ENCODE results near the gene MYO1D.

MYO1D gene

DNA sequence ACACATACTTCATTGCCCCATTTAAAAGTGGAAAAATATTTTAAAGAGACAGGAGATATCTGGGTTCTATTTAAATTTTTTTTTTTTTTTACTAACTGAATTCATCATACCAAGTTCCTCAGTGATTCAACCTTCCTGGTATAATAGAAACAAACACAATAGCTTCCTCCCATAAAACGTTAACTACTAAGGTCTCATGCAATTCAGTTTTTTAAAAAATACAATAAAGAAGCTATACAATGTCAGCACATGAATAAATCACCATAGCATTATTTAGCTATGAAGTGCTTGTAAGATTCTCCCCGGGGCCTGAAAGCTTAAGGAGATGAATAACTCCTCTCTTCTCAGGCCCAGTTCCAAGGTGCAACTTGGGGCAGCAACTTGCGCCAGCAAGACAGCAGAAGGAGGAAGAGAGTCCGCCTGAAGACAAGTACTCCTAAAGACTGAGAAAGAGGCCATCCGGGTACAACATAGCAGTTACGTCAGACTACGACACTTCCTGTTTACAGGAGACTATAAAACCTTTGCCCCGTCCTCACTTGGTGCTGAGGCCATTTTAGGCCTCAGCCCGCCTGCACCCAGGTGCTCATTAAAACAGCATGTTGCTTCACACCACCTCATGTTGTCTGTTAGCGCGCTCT, 81.5 kb downstream of the MYO1D start:
- no peak for DNase-seq (ENCODE audit: low read depth, low spot score)
- H3K4me3 ChIP-seq (ENCODE audit: low read length): no peak overlapping the region

DNA sequence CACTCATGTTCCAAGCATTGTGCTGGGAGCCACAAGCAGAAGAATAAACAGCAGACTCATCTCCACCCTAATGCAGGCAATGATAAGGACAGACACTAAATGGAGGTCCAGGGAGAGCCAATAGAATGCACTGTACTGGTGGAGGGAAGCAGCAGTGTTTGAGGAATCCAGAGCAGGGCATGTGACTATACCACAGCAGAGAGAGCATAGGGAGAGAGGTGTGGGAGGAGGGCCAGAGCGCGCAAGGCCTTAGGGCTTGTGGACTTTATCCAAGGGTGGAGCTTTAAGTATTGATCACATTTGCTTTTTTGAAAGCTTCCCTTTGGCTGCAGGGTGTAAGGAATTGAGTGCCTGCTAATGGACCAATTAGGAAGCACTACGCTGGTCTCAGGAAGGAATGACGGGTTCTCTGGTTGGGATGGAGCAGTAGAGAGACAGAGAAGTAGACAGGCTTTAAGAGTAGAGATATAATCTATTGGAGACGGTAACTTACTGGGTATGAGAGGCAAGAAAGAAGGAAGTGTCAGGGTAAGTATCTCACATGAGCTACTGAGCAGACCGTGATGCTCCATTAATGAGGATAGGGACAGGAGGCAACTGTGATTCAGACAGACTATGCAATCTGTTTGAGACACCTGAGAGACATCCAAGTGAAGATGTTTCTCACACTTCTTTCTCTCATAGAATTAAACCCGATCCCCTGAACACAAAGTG, 82.2 kb downstream of the MYO1D start:
- DNase-seq (ENCODE audit: low read depth, low spot score): no peak

GRCh38 chr17:32793841-32794240, 83.1 kb downstream of the MYO1D start:
- DNase-seq (ENCODE audit: low read depth, low spot score): no peak
- no peak overlapping the region for H3K4me3 ChIP-seq (ENCODE audit: low read length)

More for the DNA sequence above, 82.2 kb downstream of the MYO1D start:
- no peak overlapping the region for H3K4me3 ChIP-seq (ENCODE audit: low read length)

DNA sequence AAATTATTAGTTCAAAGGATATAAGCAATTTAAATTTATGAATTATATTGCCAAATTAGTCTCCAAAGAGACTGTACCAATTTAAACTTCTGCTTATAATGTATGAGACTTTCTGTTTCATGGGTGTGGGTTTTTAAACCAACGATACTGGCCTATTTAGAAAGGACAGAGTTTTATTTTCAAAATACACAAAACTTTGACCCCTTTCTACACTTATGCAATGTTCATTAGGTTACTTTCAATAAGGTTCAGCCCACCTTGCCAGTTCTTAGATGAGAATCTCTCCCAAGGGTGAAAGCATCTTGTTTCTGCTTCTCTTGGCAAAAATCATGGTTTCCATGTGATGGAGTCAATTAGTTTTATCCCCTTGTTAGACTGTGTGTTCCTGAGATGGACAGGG, 84.7 kb downstream of the MYO1D start:
- no peak overlapping the region for H3K4me3 ChIP-seq (ENCODE audit: low read length)
- no peak for DNase-seq (ENCODE audit: low read depth, low spot score)

DNA sequence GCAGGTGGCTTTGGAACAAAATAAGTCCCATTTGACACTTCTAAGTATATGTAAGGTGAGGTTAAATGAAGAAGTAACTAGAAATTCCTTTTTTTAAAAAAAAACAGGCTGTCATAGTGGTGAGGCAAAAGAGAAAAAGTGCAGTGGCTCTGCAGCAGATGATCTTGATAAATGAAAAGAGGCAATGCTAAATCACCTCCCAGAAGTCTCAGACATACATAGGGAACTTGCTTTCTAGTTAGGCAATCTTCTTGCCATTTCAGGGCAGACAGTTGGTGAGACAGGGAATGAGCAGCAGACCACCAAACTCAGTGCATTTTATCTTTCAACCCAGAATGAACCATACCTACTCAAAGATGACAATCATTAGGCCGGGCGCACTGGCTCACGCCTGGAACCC, 90.8 kb downstream of the MYO1D start:
- H3K4me3 ChIP-seq (ENCODE audit: low read length): no peak overlapping the region
- DNase-seq (ENCODE audit: low read depth, low spot score): no peak

GRCh38 chr17:32784113-32784512, 92.8 kb downstream of the MYO1D start:
- no peak overlapping the region for H3K4me3 ChIP-seq (ENCODE audit: low read length)
- DNase-seq (ENCODE audit: low read depth, low spot score): no peak

- DNase-seq (ENCODE audit: low read depth, low spot score): peak; percentile 61
- H3K4me3 ChIP-seq (ENCODE audit: low read length): no peak overlapping the region
Observed at GRCh38 chr17:32783602-32784001, 93.3 kb downstream of the MYO1D start.

DNA sequence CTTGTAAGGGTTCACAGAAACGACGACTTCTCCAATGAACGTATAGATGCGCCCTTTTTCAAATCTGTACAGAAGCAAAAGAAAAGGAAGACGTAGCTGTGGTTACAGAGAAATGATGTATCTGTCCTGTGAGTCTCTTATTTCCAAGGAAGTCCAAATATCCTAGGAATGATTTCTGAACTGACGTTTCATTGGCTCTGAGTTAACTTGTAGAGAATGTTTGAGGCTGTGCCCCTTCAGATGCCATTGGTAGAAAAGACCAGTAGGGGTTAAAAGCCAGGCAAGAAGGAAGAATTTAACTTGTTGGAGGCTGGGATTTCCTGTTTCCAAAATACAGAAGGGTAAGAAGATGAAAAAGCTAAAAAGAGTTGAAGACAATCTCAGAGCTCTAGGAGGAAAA, 96.2 kb downstream of the MYO1D start:
- no peak for DNase-seq (ENCODE audit: low read depth, low spot score)
- H3K4me3 ChIP-seq (ENCODE audit: low read length): no peak overlapping the region

DNA sequence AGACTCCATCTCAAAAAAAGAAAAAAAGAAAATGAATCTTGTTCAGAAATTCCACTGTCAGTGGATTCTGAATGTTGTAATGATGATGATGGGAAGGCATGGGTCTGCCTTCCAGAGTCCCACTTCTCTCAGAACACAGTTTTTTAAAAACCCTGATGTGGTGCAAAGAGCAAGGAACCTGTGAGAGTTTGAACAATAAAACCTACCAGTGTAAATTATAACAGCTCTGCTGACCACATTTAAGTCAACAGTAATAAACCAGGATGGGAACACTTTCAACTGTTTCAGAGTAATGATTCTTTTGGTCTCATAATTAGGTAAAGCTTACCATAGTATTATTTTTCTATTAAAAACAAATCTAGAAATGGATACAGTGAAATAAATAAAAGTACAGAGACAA, 99.0 kb downstream of the MYO1D start:
- H3K4me3 ChIP-seq (ENCODE audit: low read length): no peak overlapping the region
- no peak for DNase-seq (ENCODE audit: low read depth, low spot score)

DNA sequence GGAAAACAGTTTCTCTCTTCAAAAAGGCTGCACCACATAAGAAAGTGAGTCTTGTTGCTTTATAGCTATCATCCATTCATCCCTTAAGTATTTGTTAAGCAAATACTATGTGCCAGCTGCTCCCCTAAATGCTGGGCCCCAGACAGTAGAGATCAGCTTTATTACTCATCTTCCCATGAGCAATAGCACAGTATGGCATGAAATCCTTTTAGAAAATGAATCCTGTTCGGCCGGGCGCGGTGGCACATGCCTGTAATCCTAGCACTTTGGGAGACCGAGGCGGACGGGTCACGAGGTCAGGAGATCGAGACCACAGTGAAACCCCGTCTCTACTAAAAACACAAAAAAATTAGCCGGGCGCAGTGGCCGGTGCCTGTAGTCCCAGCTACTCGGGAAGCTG, 99.5 kb downstream of the MYO1D start:
- H3K4me3 ChIP-seq (ENCODE audit: low read length): no peak overlapping the region
- no peak for DNase-seq (ENCODE audit: low read depth, low spot score)

- no peak for DNase-seq (ENCODE audit: low read depth, low spot score)
- no peak overlapping the region for H3K4me3 ChIP-seq (ENCODE audit: low read length)
Observed at GRCh38 chr17:32774695-32775084, 102.2 kb downstream of the MYO1D start.

DNA sequence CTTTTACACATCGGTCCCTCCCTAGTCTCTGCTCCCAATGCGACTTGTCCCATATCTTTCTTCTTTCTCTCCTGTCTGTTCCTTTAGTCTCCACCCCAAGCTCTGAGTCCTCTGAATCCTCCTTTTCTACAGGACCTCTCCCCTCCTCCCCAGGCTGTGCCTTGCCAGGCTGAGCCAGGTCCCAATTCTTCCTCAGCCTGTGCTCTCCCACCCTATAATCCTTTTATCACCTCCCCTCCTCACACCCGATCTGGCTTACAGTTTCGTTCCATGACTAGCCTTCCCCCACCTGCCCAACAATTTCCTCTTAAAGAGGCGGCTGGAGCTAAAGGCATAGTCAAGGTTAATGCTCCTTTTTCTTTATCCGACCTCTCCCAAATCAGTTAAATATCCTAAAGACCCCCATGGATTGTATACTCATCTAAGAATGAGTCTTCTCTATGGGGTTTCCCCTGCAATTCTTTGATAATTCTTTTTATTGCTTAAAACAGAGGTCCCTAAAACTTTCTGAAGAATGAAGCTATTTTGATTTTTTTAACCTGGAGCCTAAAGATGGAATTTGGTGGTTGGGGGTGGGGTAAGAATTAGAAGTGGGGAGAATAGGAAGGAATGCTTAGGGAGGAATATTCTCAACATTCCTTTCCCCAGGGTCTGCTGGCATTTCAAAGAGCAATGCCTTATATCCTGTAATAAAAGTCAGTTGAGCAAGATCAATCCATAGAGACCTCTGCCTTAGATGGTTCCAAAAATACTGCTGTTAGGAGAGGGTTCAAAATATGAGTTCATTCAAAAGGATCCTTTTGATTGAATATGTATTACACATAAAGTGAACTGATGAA, 102.8 kb downstream of the MYO1D start:
- H3K4me3 ChIP-seq (ENCODE audit: low read length): no peak overlapping the region
- DNase-seq (ENCODE audit: low read depth, low spot score): no peak

- no peak for DNase-seq (ENCODE audit: low read depth, low spot score)
- no peak overlapping the region for H3K4me3 ChIP-seq (ENCODE audit: low read length)
Observed at GRCh38 chr17:32772453-32773025, 104.4 kb downstream of the MYO1D start.

DNA sequence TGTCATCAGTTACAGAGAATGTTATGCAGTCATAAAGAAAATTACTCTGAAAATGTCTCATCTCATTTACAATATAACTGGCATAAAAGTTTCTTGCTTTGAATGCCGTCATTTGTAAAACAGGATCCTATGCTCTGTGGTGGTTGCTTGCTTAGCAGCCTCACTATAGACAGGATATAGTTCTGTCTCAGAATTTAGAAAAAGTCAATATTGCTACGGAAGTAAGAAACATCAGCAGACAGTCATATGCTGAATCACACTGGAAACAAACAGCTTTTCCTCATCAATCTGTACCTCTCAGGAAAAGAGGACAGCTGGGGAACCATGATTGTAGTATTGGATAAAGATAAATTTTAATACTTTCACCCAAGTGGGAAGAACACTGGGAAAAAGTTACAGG, 105.5 kb downstream of the MYO1D start:
- H3K4me3 ChIP-seq (ENCODE audit: low read length): no peak overlapping the region
- no peak for DNase-seq (ENCODE audit: low read depth, low spot score)

GRCh38 chr17:32769846-32770245, 107.1 kb downstream of the MYO1D start:
- DNase-seq (ENCODE audit: low read depth, low spot score): no peak
- no peak overlapping the region for H3K4me3 ChIP-seq (ENCODE audit: low read length)

GRCh38 chr17:32763855-32764439, 113.0 kb downstream of the MYO1D start:
- no peak for DNase-seq (ENCODE audit: low read depth, low spot score)
- H3K4me3 ChIP-seq (ENCODE audit: low read length): no peak overlapping the region

DNA sequence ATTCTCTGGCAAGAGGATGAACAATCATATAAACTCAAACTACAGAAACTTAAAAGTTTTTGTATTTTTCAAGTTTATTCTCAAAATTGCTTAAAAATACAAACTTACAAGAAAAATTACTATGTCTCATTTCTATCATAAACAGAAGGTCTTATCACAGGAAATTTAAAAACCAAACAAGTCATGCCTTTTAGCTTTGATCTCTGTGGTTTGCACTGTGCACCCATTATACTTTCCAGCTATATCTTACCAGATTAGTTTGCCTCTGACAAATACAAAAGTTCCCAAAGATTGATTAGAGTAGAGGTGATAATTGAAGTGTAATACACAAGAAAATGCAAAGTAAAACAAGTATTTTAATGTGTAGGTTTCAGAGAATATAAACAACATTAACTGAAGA, 117.4 kb downstream of the MYO1D start:
- peak; percentile 48 for DNase-seq (ENCODE audit: low read depth, low spot score)
- no peak overlapping the region for H3K4me3 ChIP-seq (ENCODE audit: low read length)

DNA sequence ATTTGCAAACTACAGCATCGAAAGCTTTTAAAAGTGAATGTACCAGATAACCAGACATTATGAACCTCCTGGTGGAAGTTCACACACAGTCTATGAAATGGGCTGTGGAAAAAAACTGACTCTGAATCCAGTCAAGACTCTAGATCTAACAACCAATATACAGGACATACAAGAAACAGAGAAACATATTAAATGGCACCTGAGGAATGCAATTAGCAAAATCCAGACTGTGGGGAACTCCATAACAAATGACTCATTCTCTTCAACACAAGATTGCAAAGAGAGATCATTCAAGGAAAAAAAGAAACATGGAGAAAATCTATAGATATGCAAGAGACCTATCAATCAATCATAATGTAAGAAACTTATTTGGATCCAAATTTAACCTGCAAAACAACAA, 119.0 kb downstream of the MYO1D start:
- no peak for DNase-seq (ENCODE audit: low read depth, low spot score)
- H3K4me3 ChIP-seq (ENCODE audit: low read length): no peak overlapping the region

GRCh38 chr17:32756696-32757095, 120.2 kb downstream of the MYO1D start:
- H3K4me3 ChIP-seq (ENCODE audit: low read length): no peak overlapping the region
- no peak for DNase-seq (ENCODE audit: low read depth, low spot score)
